Loucy (cell line): ENCODE results near the gene SLC26A11.

Source experiments
- CTCF ChIP-seq: fragments of 200-600 bp; sonication (generic); conservative IDR thresholded peaks from 2 replicates; pipeline ENCODE4 v1.5.1; 2014; ENCODE audit warnings: mild to moderate bottlenecking, antibody characterized with exemption, low read length
- EZH2phosphoT487 ChIP-seq: fragments of 200-600 bp; IDR thresholded peaks from 2 replicates; pipeline ENCODE4 v1.6.1; 2018; ENCODE audit warnings: antibody characterized with exemption, mild to moderate bottlenecking, moderate library complexity, borderline replicate concordance

GRCh38 chr17:80284631-80285030 lies 64.4 kb downstream of the SLC26A11 start:
- TF ChIP-seq CTCF: no peak
- no peak for TF ChIP-seq EZH2phosphoT487
